Stimulated activated CD8-positive, alpha-beta memory T cell treated with anti-CD3 and anti-CD28 coated beads, Interleukin-2, amount 100 ng/mL, for 1 hour (primary cell): Measurements from ENCODE around the gene TMEM203.

ENCODE experiments used
- DNase-seq, 2 donors: peaks; one replicate each; pipeline ENCODE4 v3.0.0-alpha.2; 2020; ENCODE audit warnings: low read depth in 2 of 2

TMEM203 gene

DNA sequence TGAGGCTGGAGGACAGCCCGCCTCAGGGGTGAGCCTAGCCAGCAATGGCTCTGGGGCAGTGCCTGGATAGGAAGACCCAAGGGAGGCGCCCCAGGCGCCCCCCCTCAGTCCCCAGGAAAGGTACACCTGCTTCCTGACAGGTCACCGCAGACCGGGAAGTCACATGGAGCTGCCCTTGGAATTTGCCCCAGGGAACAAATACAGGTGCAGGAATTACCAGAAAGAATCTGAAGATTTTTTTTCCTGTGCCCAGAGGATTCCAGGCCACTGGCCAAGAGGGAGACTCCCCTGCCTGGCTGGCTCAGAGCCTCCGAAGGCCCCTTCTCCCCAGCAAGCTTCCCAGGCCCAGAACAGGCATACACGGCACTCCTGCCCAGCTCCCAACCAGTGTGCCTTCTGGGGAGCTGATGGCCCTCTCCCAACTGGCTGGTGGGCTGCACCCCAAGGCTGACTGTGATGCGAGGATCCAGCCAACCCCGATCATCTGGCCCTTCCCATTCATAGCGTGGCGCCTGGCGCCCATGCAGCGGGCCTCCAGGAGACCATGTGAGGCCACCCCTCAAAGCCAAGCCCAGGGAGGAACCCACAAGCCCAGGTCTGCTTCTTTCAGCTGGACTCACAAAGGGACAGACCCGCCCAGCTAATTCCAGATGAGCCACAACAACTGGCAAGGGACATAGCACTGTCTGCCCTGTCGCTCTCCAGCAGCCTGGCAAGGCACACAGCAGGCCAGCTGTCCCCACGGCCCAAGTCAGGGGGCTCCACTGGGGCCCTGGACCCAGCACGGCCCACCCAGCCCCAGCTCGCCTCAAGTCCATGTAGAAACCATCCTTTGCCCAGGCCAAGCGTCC lies 7.2 kb downstream of the TMEM203 start:
- DNase-seq, result no peak

- no peak for DNase-seq
Measured at GRCh38 chr9:137195525-137196220, 9.8 kb downstream of the TMEM203 start.

GRCh38 chr9:137194909-137195308 lies 10.5 kb downstream of the TMEM203 start:
- no peak for DNase-seq

GRCh38 chr9:137194388-137194787 lies 11.1 kb downstream of the TMEM203 start:
- DNase-seq, result no peak

DNA sequence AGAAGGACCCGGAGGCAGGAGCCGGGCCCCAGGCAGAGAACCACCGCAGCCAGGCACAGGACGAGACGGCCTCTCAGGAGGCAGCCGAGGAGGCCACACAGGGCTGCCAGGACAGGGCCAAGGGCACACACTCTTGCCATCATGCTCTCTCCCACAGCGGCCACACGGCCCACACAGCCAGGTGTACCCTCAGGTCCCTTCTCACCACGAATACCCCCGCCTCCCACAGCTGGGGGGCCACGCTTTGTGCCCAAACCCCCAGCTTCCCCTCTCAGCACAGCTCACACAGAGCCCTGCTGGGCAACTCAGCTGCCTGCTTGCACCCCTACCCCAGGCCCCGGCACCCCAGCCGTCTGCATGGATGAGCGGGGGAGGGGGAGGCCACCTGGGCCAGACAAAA lies 11.7 kb downstream of the TMEM203 start:
- no peak for DNase-seq

DNA sequence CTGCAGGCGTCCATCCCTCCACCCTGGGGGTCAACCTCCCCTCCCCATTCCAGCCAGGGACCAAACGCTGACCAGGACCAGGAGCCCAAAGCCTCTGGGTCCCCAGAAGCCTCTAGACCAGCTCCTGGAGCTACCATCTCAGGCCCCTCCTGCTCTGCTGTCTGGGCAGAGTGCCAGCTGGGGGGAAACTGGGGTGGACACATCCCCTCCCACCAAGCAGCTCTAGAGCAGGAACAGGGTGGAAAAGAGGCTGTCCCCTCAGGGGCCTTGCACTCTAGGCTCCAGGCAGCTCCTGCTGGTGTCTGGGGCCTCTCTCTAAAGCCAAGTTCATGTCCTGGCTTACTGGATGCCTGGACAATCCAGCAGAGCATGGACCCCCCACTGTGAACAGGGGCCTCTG lies 12.6 kb downstream of the TMEM203 start:
- DNase-seq, result no peak

- no peak for DNase-seq
Measured at GRCh38 chr9:137192448-137192780, 13.0 kb downstream of the TMEM203 start.

GRCh38 chr9:137191691-137192447 lies 13.6 kb downstream of the TMEM203 start:
- no peak for DNase-seq

DNA sequence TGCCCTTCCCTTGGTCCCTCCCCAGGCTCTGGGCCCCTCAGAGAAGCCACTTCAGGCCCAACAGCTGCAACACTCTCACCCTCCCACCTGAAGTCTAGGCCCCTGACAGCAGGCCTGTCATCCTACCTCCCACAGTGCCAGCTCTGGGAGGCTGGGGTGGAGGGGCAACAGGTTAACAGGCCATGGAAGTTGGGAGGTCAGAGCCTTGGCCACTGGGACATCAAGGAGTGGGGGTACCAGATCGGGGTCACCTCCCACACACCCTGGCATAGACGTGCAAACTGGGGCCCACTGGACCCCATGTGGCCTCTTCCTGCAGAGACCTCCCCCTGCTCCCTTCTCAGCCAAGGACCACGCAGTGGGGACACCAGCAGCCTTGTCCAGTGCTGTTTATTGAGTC lies 14.2 kb downstream of the TMEM203 start:
- DNase-seq, result no peak

GRCh38 chr9:137190315-137190856 lies 15.1 kb downstream of the TMEM203 start:
- DNase-seq, result no peak

- DNase-seq, result no peak
Measured at GRCh38 chr9:137189297-137190295, 15.9 kb downstream of the TMEM203 start.

DNA sequence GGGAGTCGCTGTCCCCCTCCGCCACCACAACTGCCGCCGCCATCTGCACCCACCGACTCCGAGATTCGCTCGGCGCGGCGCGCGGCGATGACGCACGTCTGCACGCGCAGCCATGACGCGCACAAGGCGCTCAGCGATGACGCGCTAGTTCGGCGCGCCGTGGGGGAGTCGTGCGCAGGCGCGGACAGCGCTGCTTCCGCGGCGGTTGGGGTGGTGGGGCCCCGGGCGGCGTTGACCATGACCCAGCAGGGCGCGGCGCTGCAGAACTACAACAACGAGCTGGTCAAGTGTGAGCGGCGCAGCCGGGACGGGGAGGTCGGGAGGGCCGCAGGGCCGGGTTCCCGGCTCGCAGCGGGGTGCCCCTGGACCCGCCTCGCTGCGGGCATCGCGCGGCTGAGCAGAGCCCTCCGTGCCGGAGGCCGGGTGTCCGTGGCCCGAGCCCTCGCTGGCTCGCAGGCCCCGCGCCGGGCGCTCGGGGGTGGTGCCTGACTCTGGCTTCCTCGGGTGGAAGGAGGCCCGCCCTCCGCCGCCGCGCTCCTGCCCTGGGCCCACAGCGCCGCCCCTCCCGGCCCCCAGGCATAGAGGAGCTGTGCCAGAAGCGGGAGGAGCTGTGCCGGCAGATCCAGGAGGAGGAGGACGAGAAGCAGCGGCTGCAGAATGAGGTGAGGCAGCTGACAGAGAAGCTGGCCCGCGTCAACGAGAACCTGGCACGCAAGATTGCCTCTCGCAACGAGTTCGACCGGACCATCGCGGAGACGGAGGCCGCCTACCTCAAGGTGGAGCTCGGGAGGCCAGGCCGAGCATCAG lies 16.8 kb downstream of the TMEM203 start, which contains the start of the genes ANAPC2 and SSNA1:
Gene ANAPC2 (minus strand): TSS at position 71 of the 807 bp plus-strand sequence. CDS start 28 bp downstream, at position 43.
Gene SSNA1 (plus strand): TSS at position 187 of the 807 bp plus-strand sequence. CDS start 51 bp downstream, at position 238.
- DNase-seq, result peak; percentile 85 to 89

DNA sequence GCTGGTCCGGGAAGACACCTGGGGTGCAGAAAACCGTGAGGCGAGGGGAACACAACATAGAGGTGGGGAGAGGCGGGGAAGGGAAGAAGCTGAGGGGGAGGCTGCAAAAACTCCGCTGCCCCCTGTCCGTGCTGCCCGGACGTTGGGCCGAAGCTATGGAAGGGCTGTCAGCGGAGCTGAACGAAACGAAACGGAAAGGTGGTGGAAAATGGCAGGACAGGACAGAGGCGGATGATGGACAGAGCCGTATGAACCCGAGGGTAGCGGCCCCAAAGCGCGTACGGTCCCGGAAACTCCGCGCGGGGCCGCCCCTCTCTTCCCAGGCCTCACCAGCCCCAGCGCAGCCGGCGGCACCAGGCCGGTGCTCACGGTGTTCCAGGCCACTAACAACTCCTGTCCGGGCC lies 17.4 kb downstream of the TMEM203 start:
- DNase-seq, result no peak

DNA sequence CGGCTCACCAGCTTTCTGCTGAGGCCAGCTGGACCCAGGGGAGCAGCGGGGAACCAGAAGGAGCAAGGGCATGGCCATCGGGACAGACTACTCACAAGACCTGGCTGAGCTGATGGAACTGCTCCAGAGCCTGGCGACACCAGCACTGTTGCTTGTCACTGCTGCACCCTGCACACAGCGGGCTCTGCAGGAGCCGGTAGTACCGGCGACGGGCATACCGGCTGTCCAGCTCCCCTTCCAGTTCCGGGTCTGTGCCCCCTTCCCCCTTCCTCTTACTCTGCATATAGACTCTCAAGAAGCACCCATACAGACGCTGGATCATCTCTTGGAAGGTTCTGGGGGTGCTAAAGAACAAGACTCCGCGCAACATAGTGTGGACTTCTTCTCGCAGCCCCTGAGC lies 18.1 kb downstream of the TMEM203 start:
- DNase-seq, result no peak

DNA sequence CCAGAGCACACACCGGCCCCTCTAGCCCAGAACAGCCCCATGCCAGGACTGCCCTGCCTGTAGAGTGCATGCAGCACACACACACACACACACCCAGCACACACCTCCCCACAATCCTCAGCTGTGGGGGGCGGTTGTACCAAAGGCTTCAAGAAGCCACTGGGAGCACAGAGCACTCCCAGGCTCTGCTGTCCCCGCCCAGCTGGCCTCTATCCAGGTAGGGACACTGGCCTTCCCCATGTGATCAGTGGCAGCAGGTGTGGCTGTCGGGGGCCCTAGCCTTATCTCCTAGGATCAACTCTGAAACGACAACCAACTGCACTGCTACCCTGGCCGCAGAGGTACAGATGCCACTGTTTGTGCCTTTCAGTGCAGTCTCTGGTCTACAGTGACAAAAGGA lies 19.1 kb downstream of the TMEM203 start:
- DNase-seq, result no peak

DNA sequence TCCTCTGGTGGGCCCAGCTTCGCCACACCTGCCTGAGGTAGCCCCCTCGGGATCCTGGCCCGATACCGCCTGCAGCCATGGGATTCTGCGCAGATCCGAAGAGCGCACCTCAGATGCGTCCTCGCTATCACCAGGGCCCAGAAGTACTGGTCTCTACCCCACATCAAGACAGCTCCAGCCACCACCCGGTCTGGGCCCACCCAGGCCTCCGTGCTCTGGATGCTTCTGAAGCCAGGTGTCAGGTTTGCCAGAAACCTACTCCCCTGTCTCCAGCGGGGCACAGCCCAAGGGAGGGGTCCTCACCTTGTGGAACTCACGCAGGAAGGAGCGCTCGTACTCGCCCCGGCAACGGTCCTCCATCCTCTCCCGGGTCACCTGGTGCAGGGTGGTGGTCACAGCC lies 19.5 kb downstream of the TMEM203 start:
- DNase-seq, result no peak

DNA sequence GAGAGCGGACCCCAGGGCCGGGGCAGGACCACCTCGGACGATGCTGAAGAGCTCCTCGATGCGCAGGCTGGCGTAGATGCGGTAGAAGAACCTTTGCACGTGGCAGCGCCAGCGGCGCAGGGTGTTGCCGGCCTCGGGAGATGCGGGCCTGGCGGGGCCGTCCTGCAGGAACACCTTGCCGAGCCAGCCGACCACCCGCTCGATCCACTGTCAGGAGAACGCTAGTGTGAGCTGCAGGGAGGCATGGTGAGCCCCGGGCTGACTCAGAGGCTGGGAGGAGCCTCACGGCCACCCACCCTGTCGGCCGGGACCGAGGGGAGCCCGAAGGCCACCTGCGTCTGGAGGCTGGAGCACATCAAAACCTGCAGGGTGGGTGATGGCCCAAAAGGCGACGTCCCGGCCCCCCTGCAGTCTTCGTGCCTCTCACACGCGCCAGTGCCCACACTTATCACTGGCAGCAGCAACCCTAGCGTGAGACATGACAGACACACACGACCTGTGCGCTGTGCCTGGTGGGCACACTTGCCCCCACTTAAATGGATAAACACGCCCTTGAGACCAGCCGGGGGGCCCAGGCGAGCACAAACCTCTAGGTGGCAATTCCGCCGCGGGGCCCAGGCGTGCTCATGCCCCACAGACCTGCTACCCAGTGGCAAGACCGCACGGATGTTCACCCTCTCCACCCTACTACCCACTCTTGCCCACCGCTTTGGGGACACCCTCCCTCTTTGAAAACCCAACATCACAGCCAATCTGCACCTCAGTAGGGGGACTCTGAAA lies 20.4 kb downstream of the TMEM203 start:
- no peak for DNase-seq

DNA sequence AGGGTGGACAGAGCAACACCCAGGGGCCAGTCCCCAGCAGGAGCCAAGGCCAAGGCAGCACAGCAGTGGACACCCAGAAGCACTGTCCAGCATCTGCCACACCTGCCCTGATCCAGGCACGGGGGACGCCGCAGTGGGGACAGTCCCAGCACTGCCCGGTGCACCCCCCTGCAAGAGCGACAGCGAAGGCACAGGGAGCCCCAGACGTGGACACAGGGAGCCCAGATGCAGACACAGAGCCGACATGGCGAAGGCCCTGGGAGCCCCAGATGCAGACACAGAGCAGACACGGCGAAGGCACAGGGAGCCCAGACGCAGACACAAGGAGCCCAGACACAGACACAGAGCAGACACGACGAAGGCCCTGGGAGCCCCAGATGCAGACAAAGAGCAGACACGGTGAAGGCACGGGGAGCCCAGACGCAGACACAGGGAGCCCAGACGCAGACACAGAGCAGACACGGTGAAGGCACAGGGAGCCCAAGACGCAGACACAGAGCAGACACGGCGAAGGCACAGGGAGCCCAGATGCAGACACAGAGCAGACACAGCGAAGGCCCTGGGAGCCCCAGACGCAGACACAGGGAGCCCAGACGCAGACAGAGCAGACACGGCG lies 21.4 kb downstream of the TMEM203 start:
- DNase-seq, result no peak

DNA sequence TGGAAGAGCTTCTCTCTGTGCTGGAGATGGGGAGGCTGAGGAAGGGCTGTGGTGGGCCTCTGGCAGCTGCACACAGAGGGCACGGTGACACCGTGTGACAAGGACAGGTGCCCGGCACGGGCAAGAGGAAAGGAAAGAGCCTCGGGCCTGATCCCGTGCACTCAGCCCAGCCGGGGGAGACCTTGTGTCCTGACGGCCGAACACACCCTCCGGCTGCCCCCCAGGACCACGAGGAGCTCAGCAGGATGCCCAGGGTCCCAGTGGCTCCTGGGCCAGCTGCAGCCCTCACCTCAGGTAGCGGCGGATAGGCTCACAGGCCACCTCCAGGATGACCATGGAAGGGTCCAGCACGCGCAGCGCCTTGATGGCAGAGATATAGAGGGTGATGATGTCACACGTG lies 22.6 kb downstream of the TMEM203 start:
- DNase-seq, result no peak
